Fibroblast of villous mesenchyme (primary cell): ENCODE data around the gene SUSD2. TPM values are rescaled to one million over a fixed set of nuclear protein-coding genes. Genes with fewer than 3 reads are reported as not detected.
"Not testable (repeated sequence)": the region's sequence is repeated elsewhere in the genome, so short reads cannot be mapped to it uniquely, and the experiment has no call there.

ENCODE experiments used
- DNase-seq: peaks from one replicate; pipeline ENCODE4 v3.0.0-alpha.2; 2010; ENCODE audit warnings: low read depth
- H3K4me3 ChIP-seq: 2 replicates; pipeline ENCODE4 v1.5.1; 2011; ENCODE audit warnings: low read depth, mild to moderate bottlenecking, low read length
- total RNA-seq: library from RNA; depleted of rRNA; stranded (reverse); fragments of >200 nt; gene quantifications from 2 replicates; pipeline ENCODE4 v1.2.3, GENCODE V29; 2012
- TF ChIP-seq, protein P1 (sequence below): IDR thresholded peaks from 2 replicates; pipeline ENCODE4 v1.5.1; 2012; ENCODE audit warnings: low read depth, mild to moderate bottlenecking, low read length; ENCODE audit not compliant: insufficient read depth

SUSD2 gene
- total RNA-seq, 1 donor, result 1.3 TPM

DNA sequence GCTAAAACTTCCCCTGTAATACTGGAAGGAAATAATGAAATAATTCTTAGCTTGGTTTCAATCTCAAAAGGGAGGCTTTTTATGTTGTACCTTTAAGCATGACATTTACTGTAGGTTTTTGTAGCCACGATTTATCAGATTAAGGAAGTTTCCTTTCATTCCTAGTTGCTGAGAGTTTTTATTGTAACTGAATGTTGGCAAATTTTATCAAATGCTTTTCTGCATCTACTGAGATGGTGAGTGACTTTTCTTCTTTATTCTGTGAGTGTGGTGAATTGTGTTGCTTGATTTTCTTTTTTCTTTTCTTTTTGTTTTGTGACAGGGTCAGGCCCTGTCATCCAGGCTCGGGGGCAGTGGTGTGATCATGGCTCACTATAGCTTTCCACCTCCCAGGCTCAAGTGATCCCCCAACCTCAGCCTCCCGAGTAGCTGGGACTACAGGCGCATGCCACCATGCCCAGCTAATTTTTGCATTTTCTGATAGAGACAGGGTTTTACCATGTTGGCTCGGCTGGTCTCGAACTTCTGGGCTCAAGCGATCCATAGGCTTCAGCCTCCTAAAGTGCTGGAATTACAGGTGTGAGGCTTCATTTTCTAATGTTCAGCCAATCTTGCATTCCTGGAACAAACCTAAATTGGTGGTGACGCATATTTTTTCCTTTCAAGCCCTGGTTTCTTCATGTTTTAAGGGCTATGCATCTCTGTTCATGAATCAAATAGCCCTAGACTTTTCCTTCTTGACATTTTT, 26.2 kb downstream of the SUSD2 start:
- TF ChIP-seq, protein P1, sequence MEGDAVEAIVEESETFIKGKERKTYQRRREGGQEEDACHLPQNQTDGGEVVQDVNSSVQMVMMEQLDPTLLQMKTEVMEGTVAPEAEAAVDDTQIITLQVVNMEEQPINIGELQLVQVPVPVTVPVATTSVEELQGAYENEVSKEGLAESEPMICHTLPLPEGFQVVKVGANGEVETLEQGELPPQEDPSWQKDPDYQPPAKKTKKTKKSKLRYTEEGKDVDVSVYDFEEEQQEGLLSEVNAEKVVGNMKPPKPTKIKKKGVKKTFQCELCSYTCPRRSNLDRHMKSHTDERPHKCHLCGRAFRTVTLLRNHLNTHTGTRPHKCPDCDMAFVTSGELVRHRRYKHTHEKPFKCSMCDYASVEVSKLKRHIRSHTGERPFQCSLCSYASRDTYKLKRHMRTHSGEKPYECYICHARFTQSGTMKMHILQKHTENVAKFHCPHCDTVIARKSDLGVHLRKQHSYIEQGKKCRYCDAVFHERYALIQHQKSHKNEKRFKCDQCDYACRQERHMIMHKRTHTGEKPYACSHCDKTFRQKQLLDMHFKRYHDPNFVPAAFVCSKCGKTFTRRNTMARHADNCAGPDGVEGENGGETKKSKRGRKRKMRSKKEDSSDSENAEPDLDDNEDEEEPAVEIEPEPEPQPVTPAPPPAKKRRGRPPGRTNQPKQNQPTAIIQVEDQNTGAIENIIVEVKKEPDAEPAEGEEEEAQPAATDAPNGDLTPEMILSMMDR, result no peak
- DNase-seq, result peak; percentile 51
- H3K4me3 ChIP-seq, result no peak overlapping the region

GRCh38 chr22:24208012-24208749, 26.9 kb downstream of the SUSD2 start:
- no peak overlapping the region for H3K4me3 ChIP-seq
- TF ChIP-seq, protein P1, result no peak
- DNase-seq, result peak; percentile 98

- no peak overlapping the region for H3K4me3 ChIP-seq
- peak; percentile 27 for DNase-seq
- TF ChIP-seq, protein P1, result no peak
These were observed 27.7 kb downstream of the SUSD2 start for GRCh38 chr22:24209016-24209415.

GRCh38 chr22:24209687-24210086, 28.4 kb downstream of the SUSD2 start:
- TF ChIP-seq, protein P1, result no peak
- no peak overlapping the region for H3K4me3 ChIP-seq
- no peak for DNase-seq

GRCh38 chr22:24210409-24210808, 29.1 kb downstream of the SUSD2 start:
- DNase-seq, H3K4me3 ChIP-seq: not testable (repeated sequence)

DNA sequence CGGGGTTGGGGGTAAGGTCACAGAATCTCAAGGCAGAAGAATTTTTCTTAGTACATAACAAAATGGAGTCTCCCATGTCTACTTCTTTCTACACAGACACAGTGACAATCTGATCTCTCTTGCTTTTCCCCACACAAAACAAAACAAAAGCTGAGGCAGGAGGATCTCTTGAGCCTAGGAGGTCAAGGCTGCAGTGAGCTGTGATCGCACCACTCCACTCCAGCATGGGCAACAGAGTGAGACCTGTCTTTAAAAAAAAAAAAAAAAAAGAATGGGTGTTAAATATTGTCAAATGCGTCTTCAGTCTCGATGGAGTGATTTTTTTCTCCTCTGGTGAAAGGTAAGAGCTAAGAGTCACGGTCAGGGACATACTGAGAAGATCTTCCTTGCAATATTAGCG, 30.4 kb downstream of the SUSD2 start:
- DNase-seq, H3K4me3 ChIP-seq: not testable (repeated sequence)

- not testable (repeated sequence) for DNase-seq
These were observed 31.8 kb downstream of the SUSD2 start for GRCh38 chr22:24213111-24213510.

GRCh38 chr22:24214467-24215285, 33.4 kb downstream of the SUSD2 start:
- DNase-seq, result no peak
- TF ChIP-seq, protein P1, result no peak
- H3K4me3 ChIP-seq, result no peak overlapping the region

More at GRCh38 chr22:24213111-24213510, 31.8 kb downstream of the SUSD2 start:
- not testable (repeated sequence) for H3K4me3 ChIP-seq
